B cell (primary cell): Measurements from ENCODE around the gene PACSIN2. TPM values are rescaled to one million over a fixed set of nuclear protein-coding genes. Genes with fewer than 3 reads are reported as not detected.

Experiments used
- ATAC-seq: fragments of 200-7000 bp; cut with Tn5 transposase; one replicate; pipeline ENCODE4 v1.10.0; 2021; ENCODE audit warnings: low read depth, mild to moderate bottlenecking, moderate number of reproducible peaks, moderate library complexity
- CTCF ChIA-PET: fragments of 350-600 bp; sonication (Branson Sonifier 250); formaldehyde crosslinking; loops from one replicate; lab custom pipeline; 2021; ENCODE audit warnings: antibody characterized with exemption, inconsistent platforms; lab: Charles Lee
- POLR2A ChIA-PET: fragments of 350-600 bp; sonication (Branson Sonifier 250); formaldehyde crosslinking; loops from one replicate; lab custom pipeline; 2021; ENCODE audit warnings: antibody characterized with exemption; lab: Charles Lee
- DNase-seq: peaks from one replicate; pipeline ENCODE4 v3.0.0; 2013
- H2AFZ ChIP-seq: 2 replicates; pipeline ENCODE4 v1.6.1; 2012; ENCODE audit warnings: mild to moderate bottlenecking, low read depth, low read length; ENCODE audit not compliant: insufficient read depth, poor library complexity, severe bottlenecking
- H3K27ac ChIP-seq, 2 donors: 1 replicate in 1 of 2; 2 replicates in 1 of 2; pipeline ENCODE4 v1.5.1; 2012 to 2013; ENCODE audit warnings: low read length in 2 of 2, mild to moderate bottlenecking in 2 of 2, moderate library complexity in 1 of 2
- H3K27me3 ChIP-seq, 4 experiments: fragments of 200-600 bp in 1 of 4; sonication (generic) in 1 of 4; replicated peaks in 1 of 4; 1 replicate in 2 of 4; 2 replicates in 2 of 4; pipeline versions ENCODE4 v1.6.1 to v1.7.0; 2013 to 2016; ENCODE audit warnings: low read length in 3 of 4, mild to moderate bottlenecking in 2 of 4, mixed read lengths in 1 of 4, moderate library complexity in 1 of 4; ENCODE audit not compliant: insufficient read depth in 4 of 4, control insufficient read depth in 3 of 4; ENCODE audit errors: control extremely low read depth in 1 of 4
- H3K36me3 ChIP-seq, 2 experiments: replicated peaks in 1 of 2; 1 replicate in 1 of 2; 2 replicates in 1 of 2; pipeline versions ENCODE4 v1.6.1 to v1.7.1; 2013; ENCODE audit warnings: low read length in 1 of 2; ENCODE audit not compliant: insufficient read depth in 2 of 2, control insufficient read depth in 1 of 2; ENCODE audit errors: control extremely low read depth in 1 of 2, extremely low read depth in 1 of 2
- H3K4me1 ChIP-seq, 2 donors: fragments of 200-600 bp in 1 of 2; sonication (generic) in 1 of 2; 1 replicate in 1 of 2; 2 replicates in 1 of 2; pipeline versions ENCODE4 v1.5.1 to v1.6.1; 2013 to 2017; ENCODE audit warnings: low read length in 2 of 2; ENCODE audit not compliant: control insufficient read depth in 2 of 2, insufficient read depth in 2 of 2
- H3K4me2 ChIP-seq: replicated peaks from 2 replicates; pipeline ENCODE3; 2012; ENCODE audit warnings: mild to moderate bottlenecking, low read depth, low read length; ENCODE audit not compliant: poor library complexity, severe bottlenecking
- H3K4me3 ChIP-seq, 5 experiments: fragments of 200-600 bp in 1 of 5; sonication (generic) in 1 of 5; 1 replicate in 3 of 5; 2 replicates in 2 of 5; pipeline versions ENCODE4 v1.5.1 to v1.7.0; 2011 to 2016; ENCODE audit warnings: low read length in 4 of 5, mild to moderate bottlenecking in 4 of 5, low read depth in 2 of 5, control low read depth in 1 of 5, moderate library complexity in 1 of 5; ENCODE audit not compliant: insufficient read depth in 1 of 5; ENCODE audit errors: control extremely low read depth in 1 of 5, extremely low read depth in 1 of 5
- H3K79me2 ChIP-seq: fragments of 200-600 bp; sonication (generic); one replicate; pipeline ENCODE4 v1.6.0; 2016; ENCODE audit warnings: low read length; ENCODE audit not compliant: control insufficient read depth, insufficient read depth
- H3K9ac ChIP-seq: fragments of 200-600 bp; sonication (generic); 2 replicates; pipeline ENCODE4 v1.6.1; 2017; ENCODE audit warnings: mild to moderate bottlenecking, low read length, moderate library complexity
- H3K9me3 ChIP-seq, 3 donors: one replicate each; pipeline versions ENCODE4 v1.6.1 to v1.7.1; 2013; ENCODE audit warnings: low read length in 2 of 3; ENCODE audit not compliant: control insufficient read depth in 2 of 3, insufficient read depth in 1 of 3; ENCODE audit errors: control extremely low read depth in 1 of 3
- H4K20me1 ChIP-seq: 2 replicates; pipeline ENCODE4 v1.6.0; 2012; ENCODE audit warnings: mild to moderate bottlenecking, low read length; ENCODE audit not compliant: insufficient read depth, control insufficient read depth, poor library complexity, severe bottlenecking
- H3K27ac Mint-ChIP-seq: one replicate; pipeline ENCODE4 v1.8.0; 2021; ENCODE audit warnings: mixed read lengths
- H3K27me3 Mint-ChIP-seq: one replicate; pipeline ENCODE4 v1.8.0; 2021; ENCODE audit warnings: mixed read lengths
- H3K4me1 Mint-ChIP-seq: one replicate; pipeline ENCODE4 v1.8.0; 2021; ENCODE audit warnings: mixed read lengths
- H3K4me3 Mint-ChIP-seq: one replicate; pipeline ENCODE4 v1.8.0; 2021; ENCODE audit warnings: mixed read lengths
- H3K9me3 Mint-ChIP-seq: one replicate; pipeline ENCODE4 v1.8.0; 2022; ENCODE audit warnings: mixed read lengths; ENCODE audit not compliant: insufficient read depth
- CTCF ChIP-seq: fragments of 200-600 bp; IDR thresholded peaks from one replicate; pipeline ENCODE4 v1.8.0; 2022; ENCODE audit warnings: antibody characterized with exemption, mild to moderate bottlenecking
- EZH2 ChIP-seq: IDR thresholded peaks from 2 replicates; pipeline ENCODE4 v1.6.1; 2012; ENCODE audit warnings: borderline replicate concordance, low read depth, mild to moderate bottlenecking, moderate library complexity, low read length; ENCODE audit not compliant: insufficient read depth, poor library complexity, severe bottlenecking
- WGBS: methylation state at CpG from one replicate; pipeline ENCODE4 v1.1.5; 2013; ENCODE audit warnings: missing lambda C conversion rate; ENCODE audit not compliant: insufficient coverage; 5-methylcytosine and 5-hydroxymethylcytosine counted together
- intact Hi-C: fragments of 100-400 bp; cut with micrococcal nuclease; formaldehyde crosslinking; loops from one replicate; pipeline ENCODE4 v1.10.0; 2022
- polyA plus RNA-seq: library from polyadenylated mRNA; depleted of rRNA; stranded (reverse); fragments of >200 nt; gene quantifications from 2 replicates; pipeline ENCODE4 v1.2.3, GENCODE V29; 2012
- total RNA-seq, 2 donors: library from RNA; stranded (reverse); fragments of 120-200 nt in 1 of 2; gene quantifications; 1 replicate in 1 of 2; 2 replicates in 1 of 2; pipeline versions ENCODE4 v1.2.3 to v1.2.4, GENCODE V29; 2013 to 2022

PACSIN2 gene
- total and polyA plus RNA-seq, 2 donors (not counting 1 experiment from before 2014, with no cell fraction given) = 26.9 to 59.3 TPM

DNA sequence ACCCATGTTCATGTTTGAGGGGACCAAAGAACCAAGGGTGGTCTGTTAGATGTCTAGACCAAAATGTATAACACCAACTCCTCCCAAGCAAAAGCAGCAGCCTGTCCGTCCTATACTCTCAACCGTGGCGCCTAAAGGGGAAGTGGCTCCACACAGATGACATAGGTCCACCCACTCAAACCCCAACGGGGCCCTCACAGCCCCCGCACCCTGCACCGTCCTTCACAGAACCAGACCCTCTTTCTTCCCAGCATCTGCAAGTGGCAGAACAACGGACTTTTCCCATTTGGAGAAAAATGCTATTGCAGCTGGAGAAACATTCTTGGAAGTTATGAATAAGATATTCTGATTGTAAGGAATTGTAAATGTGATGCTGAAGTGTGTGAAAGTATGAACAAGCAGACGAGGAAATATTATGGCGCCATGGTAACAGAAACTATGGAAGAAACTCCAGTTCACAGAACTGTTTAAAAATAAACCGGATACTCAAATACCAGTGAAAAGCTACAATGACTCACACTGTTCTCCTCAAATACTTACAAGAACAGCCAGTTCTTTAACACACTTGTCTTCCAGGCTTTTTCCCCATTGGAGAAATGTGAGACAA lies 81.4 kb downstream of the PACSIN2 start:
- Histone ChIP-seq H3K27ac (peak overlapping the region; percentile 96 to 100), H3K9me3 (no peaks in the 10 kb centered on the region), H3K4me2 (peak overlapping the region; percentile 90), H4K20me1 (no peaks in the 10 kb centered on the region), H3K9ac (peak overlapping the region; percentile 79), H3K27me3 (no peaks in the 10 kb centered on the region), H3K4me3 (peak overlapping the region; percentile 36 to 81 (median 58)), H3K36me3 (no peaks in the 10 kb centered on the region), H3K79me2 (peaks cover 86% of the 10 kb centered on the region), H3K4me1 (peaks cover 97 to 100% of the 10 kb centered on the region in 2 donors), H2AFZ (no peak overlapping the region)
- peak overlapping the region; percentile 78 for H3K4me3 Mint-ChIP-seq
- 0% methylated on average over 3 of the region's 10 CpGs for WGBS
- ChIA-PET POLR2A (interaction anchor here (0.5 kb wide), 1 partner anchor 1304 kb away, joined by 8 read pairs; no protein-coding TSS in a partner anchor), CTCF (interaction anchor here (0.7 kb wide), 1 partner anchor 33 kb away, joined by 3 read pairs; no protein-coding TSS in a partner anchor)
- no peaks in the 10 kb centered on the region for H3K27me3 Mint-ChIP-seq
- H3K9me3 Mint-ChIP-seq = no peaks in the 10 kb centered on the region
- TF ChIP-seq EZH2 = no peak
- no peak for TF ChIP-seq CTCF
- ATAC-seq = peak; percentile 74
- H3K4me1 Mint-ChIP-seq = peaks cover 93% of the 10 kb centered on the region
- peak; percentile 88 for DNase-seq
- intact Hi-C loops = loop anchor here (2.0 to 10.0 kb wide), 5 partner anchors 34 to 269 kb away; partner anchors contain the start of genes ARFGAP3 and PACSIN2
- peak overlapping the region; percentile 91 for H3K27ac Mint-ChIP-seq
